ENCODE measurements around the gene CCDC148.

Gene CCDC148

DNA sequence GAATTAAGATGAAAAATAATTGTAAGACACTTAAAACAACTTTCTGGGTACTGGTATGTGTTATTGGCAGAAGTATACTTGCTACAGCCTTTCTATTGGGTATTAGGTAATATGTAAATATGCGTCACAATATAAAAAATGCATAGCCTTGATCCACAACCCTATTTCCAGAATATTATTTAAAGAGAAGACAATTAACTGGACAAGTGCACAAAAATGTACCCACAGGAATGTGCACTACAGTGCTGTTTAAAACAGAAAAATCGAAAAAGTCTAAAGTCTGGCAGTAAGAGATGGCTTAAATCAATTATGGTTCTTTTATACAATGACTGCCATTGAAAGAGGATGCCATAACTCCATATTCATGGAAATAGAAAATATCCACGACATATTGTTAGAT, 205.2 kb downstream of the CCDC148 start:
- Histone ChIP-seq H3K9ac (no peak overlapping the region), H3K9me3 (ENCODE audit: control insufficient read depth, low read length) (no peaks in the 10 kb centered on the region), H3K36me3 (ENCODE audit: control insufficient read depth, insufficient read depth, low read length) (no peaks in the 10 kb centered on the region), H3K27ac (no peak overlapping the region), H3K79me2 (no peaks in the 10 kb centered on the region), H2AFZ (no peak overlapping the region), H3K4me1 (no peaks in the 10 kb centered on the region), H3K4me3 (ENCODE audit: low read depth, low read length) (no peak overlapping the region), H3K4me2 (ENCODE audit: low read length) (no peak overlapping the region), H3K27me3 (ENCODE audit: control insufficient read depth, insufficient read depth, low read length) (no peaks in the 10 kb centered on the region)
- TF ChIP-seq, protein P1, sequence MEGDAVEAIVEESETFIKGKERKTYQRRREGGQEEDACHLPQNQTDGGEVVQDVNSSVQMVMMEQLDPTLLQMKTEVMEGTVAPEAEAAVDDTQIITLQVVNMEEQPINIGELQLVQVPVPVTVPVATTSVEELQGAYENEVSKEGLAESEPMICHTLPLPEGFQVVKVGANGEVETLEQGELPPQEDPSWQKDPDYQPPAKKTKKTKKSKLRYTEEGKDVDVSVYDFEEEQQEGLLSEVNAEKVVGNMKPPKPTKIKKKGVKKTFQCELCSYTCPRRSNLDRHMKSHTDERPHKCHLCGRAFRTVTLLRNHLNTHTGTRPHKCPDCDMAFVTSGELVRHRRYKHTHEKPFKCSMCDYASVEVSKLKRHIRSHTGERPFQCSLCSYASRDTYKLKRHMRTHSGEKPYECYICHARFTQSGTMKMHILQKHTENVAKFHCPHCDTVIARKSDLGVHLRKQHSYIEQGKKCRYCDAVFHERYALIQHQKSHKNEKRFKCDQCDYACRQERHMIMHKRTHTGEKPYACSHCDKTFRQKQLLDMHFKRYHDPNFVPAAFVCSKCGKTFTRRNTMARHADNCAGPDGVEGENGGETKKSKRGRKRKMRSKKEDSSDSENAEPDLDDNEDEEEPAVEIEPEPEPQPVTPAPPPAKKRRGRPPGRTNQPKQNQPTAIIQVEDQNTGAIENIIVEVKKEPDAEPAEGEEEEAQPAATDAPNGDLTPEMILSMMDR (IDR thresholded peaks at IDR 0.05), result no peak

DNA sequence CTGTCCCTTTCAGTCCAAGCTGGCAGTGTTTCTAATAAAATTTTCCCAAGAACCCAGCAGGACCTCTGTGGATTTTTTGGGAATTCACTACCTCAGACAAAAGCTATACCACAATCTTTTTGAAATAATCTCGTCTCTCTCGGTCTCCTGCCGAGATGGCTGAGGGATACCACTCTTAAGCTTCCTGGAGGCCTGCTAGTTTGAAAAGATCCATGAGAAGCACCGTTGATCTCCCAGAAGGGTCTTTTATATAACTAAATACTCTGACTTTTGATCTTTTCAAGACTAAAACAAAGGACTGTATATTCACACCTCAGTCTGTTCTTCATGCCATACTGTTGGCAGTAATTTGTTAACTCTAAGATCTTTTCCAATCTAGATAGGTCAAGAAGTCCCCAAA, 213.2 kb downstream of the CCDC148 start:
- H3K79me2 ChIP-seq, result no peaks in the 10 kb centered on the region
- H3K9me3 ChIP-seq (ENCODE audit: control insufficient read depth, low read length), result no peaks in the 10 kb centered on the region
- H3K4me2 ChIP-seq (ENCODE audit: low read length), result no peak overlapping the region
- TF ChIP-seq, protein P1 (IDR thresholded peaks at IDR 0.05), result no peak
- H3K27me3 ChIP-seq (ENCODE audit: control insufficient read depth, insufficient read depth, low read length), result no peaks in the 10 kb centered on the region
- H3K9ac ChIP-seq, result no peak overlapping the region
- H3K4me1 ChIP-seq, result peaks cover 5% of the 10 kb centered on the region
- no peak overlapping the region for H3K27ac ChIP-seq
- H2AFZ ChIP-seq, result no peak overlapping the region
- H3K36me3 ChIP-seq (ENCODE audit: control insufficient read depth, insufficient read depth, low read length), result no peaks in the 10 kb centered on the region
- H3K4me3 ChIP-seq (ENCODE audit: low read depth, low read length), result no peak overlapping the region

DNA sequence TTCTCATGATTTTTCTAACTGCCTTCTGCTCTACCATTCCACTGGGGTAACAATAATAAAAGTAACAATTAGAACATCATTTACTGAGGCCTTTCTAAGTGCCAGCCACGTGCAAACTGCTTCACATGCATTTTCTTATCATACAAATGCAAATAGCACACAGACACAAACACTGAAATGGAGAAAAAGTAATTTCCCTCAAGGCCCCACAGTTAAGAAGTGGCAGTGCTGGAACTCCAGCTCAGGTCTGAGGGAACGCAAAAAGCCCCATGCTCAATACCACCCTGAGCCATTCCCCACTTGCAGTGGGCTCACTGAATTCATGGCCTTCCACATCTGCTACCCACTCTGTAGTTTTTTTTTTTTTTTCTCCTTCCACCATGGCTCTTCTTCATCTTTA, 214.3 kb downstream of the CCDC148 start:
- Histone ChIP-seq H3K36me3 (ENCODE audit: control insufficient read depth, insufficient read depth, low read length) (no peaks in the 10 kb centered on the region), H3K27me3 (ENCODE audit: control insufficient read depth, insufficient read depth, low read length) (no peaks in the 10 kb centered on the region), H3K4me3 (ENCODE audit: low read depth, low read length) (no peak overlapping the region), H3K4me2 (ENCODE audit: low read length) (no peak overlapping the region), H3K9me3 (ENCODE audit: control insufficient read depth, low read length) (no peaks in the 10 kb centered on the region), H3K4me1 (peaks cover 5% of the 10 kb centered on the region), H3K27ac (no peak overlapping the region), H3K9ac (no peak overlapping the region), H3K79me2 (no peaks in the 10 kb centered on the region), H2AFZ (no peak overlapping the region)
- TF ChIP-seq, protein P1 (IDR thresholded peaks at IDR 0.05), result no peak

DNA sequence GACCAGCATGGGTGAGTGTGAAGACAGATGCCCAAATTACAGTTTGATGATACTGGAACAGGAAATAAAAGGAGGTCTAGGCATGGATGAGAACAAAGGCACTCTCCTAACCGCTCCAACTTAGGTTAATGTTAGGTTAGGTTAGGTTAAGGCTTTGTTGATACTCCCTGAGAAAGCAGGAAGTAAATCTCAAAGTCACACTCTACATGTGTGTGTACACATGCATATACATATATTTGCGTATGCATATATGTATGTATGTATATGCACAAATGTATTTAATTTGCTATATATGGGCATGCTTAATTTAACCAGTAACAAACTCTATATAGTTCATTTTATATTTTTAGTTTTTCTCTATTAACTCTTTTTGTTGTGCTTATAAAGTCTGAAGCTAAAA, 215.6 kb downstream of the CCDC148 start:
- no peaks in the 10 kb centered on the region for H3K79me2 ChIP-seq
- H3K27me3 ChIP-seq (ENCODE audit: control insufficient read depth, insufficient read depth, low read length), result no peaks in the 10 kb centered on the region
- no peak overlapping the region for H3K4me2 ChIP-seq (ENCODE audit: low read length)
- peaks cover 5% of the 10 kb centered on the region for H3K4me1 ChIP-seq
- TF ChIP-seq, protein P1 (IDR thresholded peaks at IDR 0.05), result no peak
- no peaks in the 10 kb centered on the region for H3K9me3 ChIP-seq (ENCODE audit: control insufficient read depth, low read length)
- no peaks in the 10 kb centered on the region for H3K36me3 ChIP-seq (ENCODE audit: control insufficient read depth, insufficient read depth, low read length)
- no peak overlapping the region for H3K9ac ChIP-seq
- H2AFZ ChIP-seq, result no peak overlapping the region
- H3K4me3 ChIP-seq (ENCODE audit: low read depth, low read length), result no peak overlapping the region
- no peak overlapping the region for H3K27ac ChIP-seq

DNA sequence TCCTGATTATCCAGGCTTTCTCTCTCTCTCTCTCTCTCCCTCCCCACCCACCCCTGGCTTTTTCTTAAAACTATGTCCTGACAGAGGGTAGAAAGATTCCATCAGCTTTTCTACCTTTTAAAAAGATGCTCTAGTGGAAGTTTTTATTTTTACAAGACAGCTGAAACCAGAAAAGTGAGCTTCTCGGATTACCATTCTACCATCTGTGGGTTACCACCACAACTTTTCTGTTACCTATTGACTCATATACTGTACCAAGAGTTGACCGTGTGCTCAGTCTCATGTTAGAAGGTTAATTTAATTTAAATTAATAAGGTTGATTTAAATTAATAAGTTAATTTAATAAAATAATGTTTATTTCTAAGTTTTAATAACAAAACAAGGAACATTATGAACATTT, 217.3 kb downstream of the CCDC148 start:
- Histone ChIP-seq H3K4me2 (ENCODE audit: low read length) (no peak overlapping the region), H2AFZ (no peak overlapping the region), H3K4me3 (ENCODE audit: low read depth, low read length) (no peak overlapping the region), H3K36me3 (ENCODE audit: control insufficient read depth, insufficient read depth, low read length) (no peaks in the 10 kb centered on the region), H3K9me3 (ENCODE audit: control insufficient read depth, low read length) (no peaks in the 10 kb centered on the region), H3K27ac (no peak overlapping the region), H3K27me3 (ENCODE audit: control insufficient read depth, insufficient read depth, low read length) (no peaks in the 10 kb centered on the region), H3K4me1 (no peaks in the 10 kb centered on the region), H3K79me2 (no peaks in the 10 kb centered on the region), H3K9ac (no peak overlapping the region)
- TF ChIP-seq, protein P1 (IDR thresholded peaks at IDR 0.05), result no peak

All from parathyroid adenoma (tissue), 2 donors.